ENCODE measurements around the gene UBE4B. TPM values are rescaled to one million over a fixed set of nuclear protein-coding genes. Genes with fewer than 3 reads are reported as not detected.

The UBE4B gene
- total RNA-seq, 1 donor from 2014 or later: 62.2 TPM

GRCh38 chr1:10085076-10085475 lies 52.3 kb downstream of the UBE4B start:
- DNase-seq (ENCODE audit: extremely low spot score, unreplicated experiment): peak; percentile 42
- Mint-ChIP-seq H3K27me3 (ENCODE audit: unreplicated experiment) (no peaks in the 10 kb centered on the region), H3K36me3 (ENCODE audit: unreplicated experiment) (peaks cover 14% of the 10 kb centered on the region), H3K4me3 (ENCODE audit: unreplicated experiment) (no peak overlapping the region), H3K9me3 (ENCODE audit: unreplicated experiment) (peaks cover 4% of the 10 kb centered on the region), H3K4me1 (ENCODE audit: unreplicated experiment) (peaks cover 6% of the 10 kb centered on the region), H3K27ac (ENCODE audit: unreplicated experiment) (peak overlapping the region; percentile 5)
- TF ChIP-seq CTCF (IDR thresholded peaks at IDR 0.05): no peak

- Mint-ChIP-seq H3K36me3 (ENCODE audit: unreplicated experiment) (peaks cover 12% of the 10 kb centered on the region), H3K27me3 (ENCODE audit: unreplicated experiment) (no peaks in the 10 kb centered on the region), H3K9me3 (ENCODE audit: unreplicated experiment) (no peaks in the 10 kb centered on the region), H3K4me3 (ENCODE audit: unreplicated experiment) (no peak overlapping the region), H3K4me1 (ENCODE audit: unreplicated experiment) (peaks cover 6% of the 10 kb centered on the region), H3K27ac (ENCODE audit: unreplicated experiment) (no peak overlapping the region)
- no peak for TF ChIP-seq CTCF (IDR thresholded peaks at IDR 0.05)
- DNase-seq (ENCODE audit: extremely low spot score, unreplicated experiment): no peak
These were observed 54.5 kb downstream of the UBE4B start for GRCh38 chr1:10087210-10087609.

- Mint-ChIP-seq H3K4me1 (ENCODE audit: unreplicated experiment) (peaks cover 7% of the 10 kb centered on the region), H3K27me3 (ENCODE audit: unreplicated experiment) (no peaks in the 10 kb centered on the region), H3K36me3 (ENCODE audit: unreplicated experiment) (peaks cover 43% of the 10 kb centered on the region), H3K4me3 (ENCODE audit: unreplicated experiment) (no peak overlapping the region), H3K9me3 (ENCODE audit: unreplicated experiment) (no peaks in the 10 kb centered on the region), H3K27ac (ENCODE audit: unreplicated experiment) (no peak overlapping the region)
- peak; percentile 19 for TF ChIP-seq CTCF (IDR thresholded peaks at IDR 0.05)
- no peak for DNase-seq (ENCODE audit: extremely low spot score, unreplicated experiment)
These were observed 69.2 kb downstream of the UBE4B start for GRCh38 chr1:10101929-10102328.

GRCh38 chr1:10103193-10103592 lies 70.4 kb downstream of the UBE4B start:
- H3K4me3 Mint-ChIP-seq (ENCODE audit: unreplicated experiment): no peak overlapping the region
- H3K4me1 Mint-ChIP-seq (ENCODE audit: unreplicated experiment): peaks cover 20% of the 10 kb centered on the region
- no peak for DNase-seq (ENCODE audit: extremely low spot score, unreplicated experiment)
- TF ChIP-seq CTCF (IDR thresholded peaks at IDR 0.05): no peak
- H3K9me3 Mint-ChIP-seq (ENCODE audit: unreplicated experiment): no peaks in the 10 kb centered on the region
- H3K27me3 Mint-ChIP-seq (ENCODE audit: unreplicated experiment): no peaks in the 10 kb centered on the region
- H3K36me3 Mint-ChIP-seq (ENCODE audit: unreplicated experiment): peaks cover 43% of the 10 kb centered on the region
- no peak overlapping the region for H3K27ac Mint-ChIP-seq (ENCODE audit: unreplicated experiment)

- peaks cover 36% of the 10 kb centered on the region for H3K36me3 Mint-ChIP-seq (ENCODE audit: unreplicated experiment)
- no peak overlapping the region for H3K4me3 Mint-ChIP-seq (ENCODE audit: unreplicated experiment)
- H3K27me3 Mint-ChIP-seq (ENCODE audit: unreplicated experiment): no peaks in the 10 kb centered on the region
- no peak for DNase-seq (ENCODE audit: extremely low spot score, unreplicated experiment)
- H3K4me1 Mint-ChIP-seq (ENCODE audit: unreplicated experiment): peaks cover 25% of the 10 kb centered on the region
- H3K9me3 Mint-ChIP-seq (ENCODE audit: unreplicated experiment): no peaks in the 10 kb centered on the region
- no peak overlapping the region for H3K27ac Mint-ChIP-seq (ENCODE audit: unreplicated experiment)
- no peak for TF ChIP-seq CTCF (IDR thresholded peaks at IDR 0.05)
These were observed 72.1 kb downstream of the UBE4B start for GRCh38 chr1:10104834-10105233.
